ENCODE results near the gene SPTBN1. TPM values are rescaled to one million over a fixed set of nuclear protein-coding genes. Genes with fewer than 3 reads are reported as not detected.

Gene SPTBN1
- total and polyA plus RNA-seq, 2 of the 13 experiments (the other 11 are each of a cell fraction or from before 2014, with no cell fraction given), result 123 to 299 TPM

GRCh38 chr2:54446625-54447024 lies 9.5 kb upstream of the SPTBN1 start (continued):
- TF ChIP-seq IKZF5 (CRISPR knock-in tag; IDR thresholded peaks at IDR 0.05), result peak; percentile 36; the same call in 1 of the 2 replicates
- peak; percentile 74 for TF ChIP-seq TEAD3 (CRISPR knock-in tag; optimal IDR thresholded peaks at IDR 0.05; ENCODE audit: borderline replicate concordance)
- peak; percentile 11; the same call in 1 of the 2 replicates for TF ChIP-seq THAP11 (CRISPR knock-in tag; IDR thresholded peaks at IDR 0.05)
- peak; percentile 29; the same call in 1 of the 2 replicates for TF ChIP-seq ZNF503 (CRISPR knock-in tag; IDR thresholded peaks at IDR 0.05)
- TF ChIP-seq TBX2 (CRISPR knock-in tag; IDR thresholded peaks at IDR 0.05; ENCODE audit: borderline replicate concordance), result peak; percentile 78; the same call in 1 of the 2 replicates
- TF ChIP-seq ZBTB37 (CRISPR knock-in tag; IDR thresholded peaks at IDR 0.05), result no peak
- TF ChIP-seq HOMEZ (CRISPR knock-in tag; IDR thresholded peaks at IDR 0.05; ENCODE audit: low read depth), result 0 out of 2 replicates have a peak, but pooled peaks have one; percentile 29
- TF ChIP-seq TCF7 (IDR thresholded peaks at IDR 0.05; ENCODE audit: low read depth), result peak; percentile 91
- TF ChIP-seq SP140L (CRISPR knock-in tag; IDR thresholded peaks at IDR 0.05; ENCODE audit: borderline replicate concordance), result no peak
- TF ChIP-seq RARA (CRISPR knock-in tag; IDR thresholded peaks at IDR 0.05), result peak; percentile 73
- TF ChIP-seq ZNF589 (CRISPR knock-in tag; conservative IDR thresholded peaks at IDR 0.05), result no peak
- TF ChIP-seq ZNF329 (CRISPR knock-in tag; IDR thresholded peaks at IDR 0.05; ENCODE audit: low read depth), result no peak
- no peak for TF ChIP-seq HDAC6 (IDR thresholded peaks at IDR 0.05; ENCODE audit: low read depth, low read length)
- TF ChIP-seq MXI1 (IDR thresholded peaks at IDR 0.05; ENCODE audit: borderline replicate concordance, low read depth, low read length), result no peak
- no peak for TF ChIP-seq ZNF749 (CRISPR knock-in tag; IDR thresholded peaks at IDR 0.05; ENCODE audit: borderline replicate concordance)
- no peak for TF ChIP-seq ZBTB4 (CRISPR knock-in tag; IDR thresholded peaks at IDR 0.05; ENCODE audit: borderline replicate concordance)
- TF ChIP-seq ZNF883 (CRISPR knock-in tag; IDR thresholded peaks at IDR 0.05; ENCODE audit: not compliant biosample characterization), result no peak
- TF ChIP-seq ZNF619 (CRISPR knock-in tag; IDR thresholded peaks at IDR 0.05), result no peak
